GM12892 (cell line): ENCODE results near the gene HPCAL1.

Experiments used
- POLR2A ChIP-seq: IDR thresholded peaks from 2 replicates; pipeline ENCODE4 v1.6.1; 2011; ENCODE audit warnings: low read depth, low read length, control low read depth
- POLR2AphosphoS5 ChIP-seq: IDR thresholded peaks from 2 replicates; pipeline ENCODE4 v1.6.1; 2011; ENCODE audit warnings: low read depth, low read length, control low read depth

GRCh38 chr2:10431797-10432196 is 129.1 kb downstream of the HPCAL1 start:
- TF ChIP-seq POLR2A (no peak), POLR2AphosphoS5 (no peak)
